IMR-90 (cell line): ENCODE results near the gene B3GALT6. TPM values are rescaled to one million over a fixed set of nuclear protein-coding genes. Genes with fewer than 3 reads are reported as not detected.

Experiments
- ATAC-seq: fragments of 200-7000 bp; cut with Tn5 transposase; 2 replicates; pipeline ENCODE4 v1.9.1; 2020; ENCODE audit warnings: low read depth, mild to moderate bottlenecking, moderate library complexity
- BruUV-seq: library from RNA; stranded (reverse); fragments of 400-500 nt; replicated peaks from 2 replicates; lab custom pipeline; 2021; lab: Mats Ljungman, UMichigan
- CTCF ChIA-PET: fragments of 300-600 bp; formaldehyde crosslinking; extraction: SDS; loops from one replicate; lab custom pipeline; 2021; ENCODE audit warnings: antibody characterized with exemption; lab: Yijun Ruan, JAX
- POLR2A ChIA-PET: fragments of 300-600 bp; sonication (Branson Sonifier 250); formaldehyde crosslinking; loops from one replicate; lab custom pipeline; 2022; ENCODE audit warnings: antibody characterized with exemption; ENCODE audit not compliant: unreplicated experiment; lab: Charles Lee
- DNase-seq: peaks from one replicate; pipeline ENCODE4 v3.0.0; 2013
- H2AFZ ChIP-seq: replicated peaks from 2 replicates; pipeline ENCODE3; 2013; ENCODE audit warnings: low read length, mild to moderate bottlenecking; ENCODE audit not compliant: poor library complexity
- H2AK5ac ChIP-seq: 2 replicates; pipeline ENCODE4 v1.6.1; 2013; ENCODE audit warnings: low read depth, low read length, inconsistent platforms
- H2AK9ac ChIP-seq: replicated peaks from 2 replicates; pipeline ENCODE3; 2013; ENCODE audit warnings: mild to moderate bottlenecking, low read depth, low read length, moderate library complexity; ENCODE audit not compliant: poor library complexity
- H2BK120ac ChIP-seq: 2 replicates; pipeline ENCODE4 v1.6.1; 2013; ENCODE audit warnings: low read depth, low read length, inconsistent platforms
- H2BK15ac ChIP-seq: 3 replicates; pipeline ENCODE4 v1.6.1; 2013; ENCODE audit warnings: low read depth, low read length, inconsistent platforms
- H2BK20ac ChIP-seq: 2 replicates; pipeline ENCODE4 v1.6.1; 2013; ENCODE audit warnings: low read depth, mild to moderate bottlenecking, inconsistent platforms, low read length, moderate library complexity
- H2BK5ac ChIP-seq: 2 replicates; pipeline ENCODE4 v1.6.1; 2013; ENCODE audit warnings: mild to moderate bottlenecking, low read depth, low read length, inconsistent platforms; ENCODE audit not compliant: poor library complexity, severe bottlenecking
- H3K14ac ChIP-seq: replicated peaks from 2 replicates; pipeline ENCODE4 v1.6.1; 2013; ENCODE audit warnings: low read depth, low read length, inconsistent platforms
- H3K18ac ChIP-seq: 2 replicates; pipeline ENCODE4 v1.6.1; 2013; ENCODE audit warnings: low read depth, low read length, control low read depth
- H3K23ac ChIP-seq: 2 replicates; pipeline ENCODE4 v1.6.1; 2013; ENCODE audit warnings: low read depth, low read length, inconsistent platforms
- H3K27ac ChIP-seq: 2 replicates; pipeline ENCODE4 v1.5.1; 2013; ENCODE audit warnings: mild to moderate bottlenecking, control low read depth, low read length; ENCODE audit not compliant: insufficient read depth
- H3K27me3 ChIP-seq: 2 replicates; pipeline ENCODE4 v1.6.1; 2013; ENCODE audit warnings: low read length; ENCODE audit not compliant: control insufficient read depth, insufficient read depth
- H3K36me3 ChIP-seq: 2 replicates; pipeline ENCODE4 v1.6.1; 2013; ENCODE audit warnings: low read length, mixed read lengths; ENCODE audit not compliant: control insufficient read depth, insufficient read depth
- H3K4ac ChIP-seq: 2 replicates; pipeline ENCODE4 v1.6.1; 2013; ENCODE audit warnings: low read depth, low read length, inconsistent platforms
- H3K4me1 ChIP-seq: 2 replicates; pipeline ENCODE4 v1.6.1; 2013; ENCODE audit warnings: low read length, mixed read lengths; ENCODE audit not compliant: control insufficient read depth, insufficient read depth
- H3K4me2 ChIP-seq: 2 replicates; pipeline ENCODE4 v1.6.1; 2013; ENCODE audit warnings: low read depth, mild to moderate bottlenecking, control low read depth, low read length, moderate library complexity
- H3K4me3 ChIP-seq: 2 replicates; pipeline ENCODE4 v1.5.1; 2013; ENCODE audit warnings: low read depth, mild to moderate bottlenecking, control low read depth, low read length, moderate library complexity; ENCODE audit not compliant: insufficient read depth
- H3K56ac ChIP-seq: 2 replicates; pipeline ENCODE4 v1.6.1; 2013; ENCODE audit warnings: low read length, inconsistent platforms; ENCODE audit not compliant: insufficient read depth; ENCODE audit errors: extremely low read depth
- H3K79me1 ChIP-seq, 2 experiments: 2 replicates each; pipeline ENCODE4 v1.6.1; 2013; ENCODE audit warnings: low read length in 2 of 2, inconsistent platforms in 1 of 2, low read depth in 1 of 2
- H3K9ac ChIP-seq: 2 replicates; pipeline ENCODE4 v1.6.1; 2013; ENCODE audit warnings: low read depth, low read length, control low read depth
- H3K9me1 ChIP-seq: 2 replicates; pipeline ENCODE4 v1.6.1; 2013; ENCODE audit warnings: low read length, inconsistent platforms; ENCODE audit not compliant: insufficient read depth
- H3K9me3 ChIP-seq: 2 replicates; pipeline ENCODE4 v1.6.1; 2013; ENCODE audit warnings: low read length; ENCODE audit not compliant: control insufficient read depth, insufficient read depth
- H4K20me1 ChIP-seq: 2 replicates; pipeline ENCODE4 v1.6.1; 2013; ENCODE audit warnings: low read length, inconsistent platforms; ENCODE audit not compliant: insufficient read depth
- H4K5ac ChIP-seq: 2 replicates; pipeline ENCODE4 v1.6.1; 2013; ENCODE audit warnings: mild to moderate bottlenecking, low read depth, low read length, control low read depth
- H4K8ac ChIP-seq, 2 experiments: 2 replicates each; pipeline ENCODE4 v1.6.1; 2013; ENCODE audit warnings: low read depth in 2 of 2, low read length in 2 of 2, control low read depth in 1 of 2, inconsistent platforms in 1 of 2
- H4K91ac ChIP-seq: 2 replicates; pipeline ENCODE4 v1.6.1; 2013; ENCODE audit warnings: low read depth, low read length, inconsistent platforms; ENCODE audit not compliant: insufficient read depth
- BHLHE40 ChIP-seq: fragments of 150-350 bp; IDR thresholded peaks from 2 replicates; pipeline ENCODE4 v1.6.1; 2016; ENCODE audit warnings: mild to moderate bottlenecking, low read depth, low read length
- CEBPB ChIP-seq: IDR thresholded peaks from 2 replicates; pipeline ENCODE4 v1.6.1; 2012; ENCODE audit warnings: low read depth, low read length, improper control_type of control experiment
- CHD1 ChIP-seq: IDR thresholded peaks from 2 replicates; pipeline ENCODE4 v1.6.1; 2012; ENCODE audit warnings: low read depth, low read length, improper control_type of control experiment
- ELK1 ChIP-seq: fragments of 150-350 bp; IDR thresholded peaks from 2 replicates; pipeline ENCODE4 v1.6.1; 2016; ENCODE audit warnings: low read depth, mild to moderate bottlenecking, low read length, moderate library complexity, borderline replicate concordance
- MAFK ChIP-seq: IDR thresholded peaks from 2 replicates; pipeline ENCODE4 v1.6.1; 2012; ENCODE audit warnings: low read depth, low read length, improper control_type of control experiment
- MAZ ChIP-seq: IDR thresholded peaks from 2 replicates; pipeline ENCODE4 v1.6.1; 2012; ENCODE audit warnings: low read depth, mild to moderate bottlenecking, low read length, improper control_type of control experiment, moderate library complexity, borderline replicate concordance
- MXI1 ChIP-seq: IDR thresholded peaks from 2 replicates; pipeline ENCODE4 v1.6.1; 2012; ENCODE audit warnings: low read depth, mild to moderate bottlenecking, low read length, moderate library complexity, borderline replicate concordance
- NFE2L2 ChIP-seq: fragments of 150-350 bp; IDR thresholded peaks from 2 replicates; pipeline ENCODE4 v1.6.1; 2016; ENCODE audit warnings: low read depth, mild to moderate bottlenecking, low read length
- POLR2A ChIP-seq: IDR thresholded peaks from 2 replicates; pipeline ENCODE4 v1.6.1; 2012; ENCODE audit warnings: mild to moderate bottlenecking, low read depth, low read length
- RAD21 ChIP-seq: IDR thresholded peaks from 2 replicates; pipeline ENCODE4 v1.6.1; 2012; ENCODE audit warnings: low read length, improper control_type of control experiment
- RCOR1 ChIP-seq: IDR thresholded peaks from 2 replicates; pipeline ENCODE4 v1.6.1; 2012; ENCODE audit warnings: mild to moderate bottlenecking, low read length, improper control_type of control experiment; ENCODE audit not compliant: insufficient replicate concordance
- RFX5 ChIP-seq: IDR thresholded peaks from 2 replicates; pipeline ENCODE4 v1.8.0; 2012; ENCODE audit warnings: low read depth, mild to moderate bottlenecking, low read length, moderate library complexity
- SMC3 ChIP-seq: fragments of 150-350 bp; IDR thresholded peaks from 2 replicates; pipeline ENCODE4 v1.6.1; 2016; ENCODE audit warnings: low read depth, mild to moderate bottlenecking, antibody characterized with exemption, low read length, moderate library complexity
- USF2 ChIP-seq: fragments of 150-350 bp; IDR thresholded peaks from 2 replicates; pipeline ENCODE4 v1.6.1; 2017; ENCODE audit warnings: mild to moderate bottlenecking, antibody characterized with exemption, low read length, low read depth
- WGBS, 2 experiments: methylation state at CpG; one replicate each; pipeline versions ENCODE4 v1.1.5 to v1.1.7; 2013; ENCODE audit warnings: missing lambda C conversion rate in 2 of 2; ENCODE audit not compliant: insufficient read length in 1 of 2; ENCODE audit errors: extremely low coverage in 2 of 2; 5-methylcytosine and 5-hydroxymethylcytosine counted together
- dilution Hi-C: fragments of 300-500 bp; cut with HindIII; formaldehyde crosslinking; loops from one replicate; pipeline ENCODE4 v1.14.3; 2018; ENCODE audit warnings: low sequenced_read_pairs; ENCODE audit not compliant: unreplicated experiment
- in situ Hi-C: fragments of 300-500 bp; cut with MboI; formaldehyde crosslinking; loops from 3 replicates; pipeline ENCODE4 v1.14.3; 2019; ENCODE audit warnings: low sequenced_read_pairs, inconsistent platforms, mixed read lengths
- intact Hi-C: fragments of 100-400 bp; cut with micrococcal nuclease; formaldehyde crosslinking; loops from 2 replicates; pipeline ENCODE4 v1.10.0; 2022
- polyA plus RNA-seq, 3 experiments: library from polyadenylated mRNA; depleted of rRNA; stranded (reverse); fragments of >200 nt; gene quantifications; 2 replicates each; pipeline ENCODE4 v1.2.3, GENCODE V29; 2012; ENCODE audit warnings: low replicate concordance in 1 of 3
- total RNA-seq: library from RNA; depleted of rRNA; stranded (reverse); fragments of >200 nt; gene quantifications from 2 replicates; pipeline ENCODE4 v1.2.3, GENCODE V29; 2012

Gene B3GALT6
- total and polyA plus RNA-seq, 2 of the 4 experiments (the other 2 are of a cell fraction), result 12.2 to 23.0 TPM

- no peak for TF ChIP-seq RCOR1
Measured at GRCh38 chr1:1197551-1198422, 34.2 kb upstream of the B3GALT6 start (continued).

GRCh38 chr1:1198423-1199140 is 33.5 kb upstream of the B3GALT6 start:
- Histone ChIP-seq H4K20me1 (no peaks in the 10 kb centered on the region), H3K4ac (no peak overlapping the region), H3K4me3 (no peak overlapping the region), H2AK5ac (no peak overlapping the region; the same call in 1 of the 2 replicates), H3K9ac (no peak overlapping the region), H3K14ac (no peak overlapping the region), H4K5ac (no peak overlapping the region), H3K27ac (no peak overlapping the region), H3K4me2 (no peak overlapping the region), H4K91ac (no peak overlapping the region), H3K9me1 (no peaks in the 10 kb centered on the region), H3K56ac (no peak overlapping the region), H3K9me3 (peaks cover 11% of the 10 kb centered on the region), H3K36me3 (no peaks in the 10 kb centered on the region), H2AK9ac (no peak overlapping the region), H3K4me1 (no peaks in the 10 kb centered on the region), H2AFZ (no peak overlapping the region), H4K8ac (no peak overlapping the region), H3K18ac (no peak overlapping the region), H2BK20ac (no peak overlapping the region), H2BK15ac (no peak overlapping the region), H2BK120ac (no peak overlapping the region), H3K79me1 (no peaks in the 10 kb centered on the region), H2BK5ac (no peak overlapping the region), H3K27me3 (no peaks in the 10 kb centered on the region; the same call in 1 of the 2 replicates), H3K23ac (no peak overlapping the region)
- no peak for DNase-seq
- in situ Hi-C loops (no loop called here), intact Hi-C loops (no loop called here), dilution Hi-C loops (no loop called here)
- ChIA-PET POLR2A (no interaction called here), CTCF (no interaction called here)
- WGBS, 2 experiments, result 85% methylated on average over 5 of the region's 23 CpGs; no CpG with 5 or more reads in 1 of the 2 experiments
- ATAC-seq, result no peak
- no TSS peak for BruUV-seq
- no peak for TF ChIP-seq MAFK
- TF ChIP-seq SMC3, result no peak
- no peak for TF ChIP-seq RCOR1
- TF ChIP-seq CEBPB, result no peak
- no peak for TF ChIP-seq MXI1
- TF ChIP-seq RFX5, result no peak
- TF ChIP-seq ELK1, result no peak
- no peak for TF ChIP-seq USF2
- no peak for TF ChIP-seq CHD1
- TF ChIP-seq POLR2A, result no peak
- TF ChIP-seq MAZ, result no peak
- no peak for TF ChIP-seq RAD21
- TF ChIP-seq NFE2L2, result no peak
- no peak for TF ChIP-seq BHLHE40
